ENCODE measurements around the gene BIRC5.

DNA sequence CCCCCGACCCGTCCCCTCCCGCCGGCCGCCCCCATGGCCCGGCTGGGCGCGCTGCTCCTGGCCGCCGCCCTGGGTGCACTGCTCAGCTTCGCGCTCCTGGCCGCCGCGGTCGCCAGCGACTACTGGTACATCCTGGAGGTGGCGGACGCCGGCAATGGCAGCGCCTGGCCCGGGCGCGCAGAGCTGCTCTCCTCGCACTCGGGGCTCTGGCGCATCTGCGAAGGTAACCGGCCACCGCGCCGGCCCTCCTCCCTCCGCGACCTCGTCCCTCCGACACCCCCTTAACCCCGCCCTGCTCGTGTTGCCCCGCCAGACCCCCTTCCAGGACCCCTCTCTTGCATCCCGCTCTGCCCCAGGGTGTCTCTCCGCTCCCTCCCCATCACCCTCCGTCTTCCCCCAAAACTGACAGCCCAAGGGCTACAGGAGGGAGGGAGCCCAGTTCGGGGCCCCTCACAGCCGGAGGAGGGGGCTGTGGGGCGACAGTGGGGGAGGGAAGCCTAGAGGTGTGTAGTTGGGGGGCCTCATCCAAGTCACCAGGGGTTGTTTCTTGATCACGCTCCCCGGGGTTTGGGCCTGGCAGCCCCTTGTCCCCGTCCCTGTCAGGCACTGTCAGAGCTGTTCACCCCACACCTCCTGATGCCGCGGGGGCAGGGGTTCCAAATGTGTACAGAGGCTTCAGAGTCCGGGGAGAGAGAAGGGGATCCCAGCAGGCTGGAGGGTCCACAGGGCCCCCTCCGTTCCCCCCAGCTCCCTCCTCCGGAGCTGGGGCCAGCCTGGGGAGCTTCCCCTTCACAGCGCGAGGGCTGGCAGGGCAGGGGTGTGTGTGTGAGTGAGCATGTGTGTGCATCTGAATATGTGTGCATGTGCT is 18.2 kb downstream of the BIRC5 start:
- TF ChIP-seq, protein P1, sequence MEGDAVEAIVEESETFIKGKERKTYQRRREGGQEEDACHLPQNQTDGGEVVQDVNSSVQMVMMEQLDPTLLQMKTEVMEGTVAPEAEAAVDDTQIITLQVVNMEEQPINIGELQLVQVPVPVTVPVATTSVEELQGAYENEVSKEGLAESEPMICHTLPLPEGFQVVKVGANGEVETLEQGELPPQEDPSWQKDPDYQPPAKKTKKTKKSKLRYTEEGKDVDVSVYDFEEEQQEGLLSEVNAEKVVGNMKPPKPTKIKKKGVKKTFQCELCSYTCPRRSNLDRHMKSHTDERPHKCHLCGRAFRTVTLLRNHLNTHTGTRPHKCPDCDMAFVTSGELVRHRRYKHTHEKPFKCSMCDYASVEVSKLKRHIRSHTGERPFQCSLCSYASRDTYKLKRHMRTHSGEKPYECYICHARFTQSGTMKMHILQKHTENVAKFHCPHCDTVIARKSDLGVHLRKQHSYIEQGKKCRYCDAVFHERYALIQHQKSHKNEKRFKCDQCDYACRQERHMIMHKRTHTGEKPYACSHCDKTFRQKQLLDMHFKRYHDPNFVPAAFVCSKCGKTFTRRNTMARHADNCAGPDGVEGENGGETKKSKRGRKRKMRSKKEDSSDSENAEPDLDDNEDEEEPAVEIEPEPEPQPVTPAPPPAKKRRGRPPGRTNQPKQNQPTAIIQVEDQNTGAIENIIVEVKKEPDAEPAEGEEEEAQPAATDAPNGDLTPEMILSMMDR (IDR thresholded peaks at IDR 0.05): no peak
- no peak for TF ChIP-seq POLR2A (IDR thresholded peaks at IDR 0.05)

All from stomach (tissue), 4 donors.